GM12878 (cell line): Measurements from ENCODE around the gene DUSP10. TPM values are rescaled to one million over a fixed set of nuclear protein-coding genes. Genes with fewer than 3 reads are reported as not detected.
A peak's percentile ranks its signal among the peaks of the same experiment; 100 is the strongest.

Source experiments
- ATAC-seq: fragments of 200-7000 bp; cut with Tn5 transposase; 3 replicates; pipeline ENCODE4 v1.9.1; 2020; ENCODE audit warnings: mild to moderate bottlenecking, moderate library complexity
- BruUV-seq: library from RNA; stranded (reverse); fragments of 400-500 nt; replicated peaks from 2 replicates; lab custom pipeline; 2021; lab: Mats Ljungman, UMichigan
- CTCF ChIA-PET: fragments of 300-600 bp; sonication (Branson Sonifier 250); formaldehyde crosslinking; extraction: SDS; loops from one replicate; lab custom pipeline; 2021; ENCODE audit warnings: inconsistent platforms; lab: Yijun Ruan, JAX
- POLR2A ChIA-PET: fragments of 350-600 bp; formaldehyde crosslinking; extraction: SDS; loops from one replicate; lab custom pipeline; 2021; ENCODE audit warnings: inconsistent platforms; lab: Charles Lee
- RAD21 ChIA-PET: fragments of 300-600 bp; sonication (Branson Sonifier 250); formaldehyde crosslinking; loops from one replicate; lab custom pipeline; 2023; ENCODE audit warnings: antibody characterized with exemption; ENCODE audit not compliant: unreplicated experiment; lab: Charles Lee
- SMC1A ChIA-PET: fragments of 300-600 bp; sonication (Branson Sonifier 250); formaldehyde crosslinking; loops from one replicate; lab custom pipeline; 2023; ENCODE audit not compliant: unreplicated experiment, uncharacterized antibody; lab: Charles Lee
- DNase-seq: peaks from one replicate; pipeline ENCODE4 v3.0.0-alpha.2; 2011; ENCODE audit warnings: low read depth, low spot score
- FAIRE-seq: peaks from 3 replicates; lab custom pipeline; 2011; peaks lifted over from hg19 to GRCh38; lab: Jason Lieb, UNC
- H2AFZ ChIP-seq: 2 replicates; pipeline ENCODE4 v1.6.0; 2011; ENCODE audit warnings: low read depth, low read length, control low read depth; ENCODE audit not compliant: control insufficient read depth
- H3K27ac ChIP-seq: 2 replicates; pipeline ENCODE4 v1.5.1; 2011; ENCODE audit warnings: control low read depth; ENCODE audit not compliant: control insufficient read depth, insufficient read depth
- H3K27me3 ChIP-seq, 2 experiments: replicated peaks in 1 of 2; 2 replicates each; pipeline versions ENCODE4 v1.6.0 to v1.6.1; 2011; ENCODE audit warnings: low read length in 1 of 2; ENCODE audit not compliant: control insufficient read depth in 2 of 2, insufficient read depth in 2 of 2
- H3K36me3 ChIP-seq, 2 experiments: 2 replicates each; pipeline ENCODE4 v1.5.1; 2011; ENCODE audit warnings: low read length in 1 of 2; ENCODE audit not compliant: control insufficient read depth in 2 of 2, insufficient read depth in 2 of 2
- H3K4me1 ChIP-seq: 2 replicates; pipeline ENCODE4 v1.6.1; 2011; ENCODE audit warnings: mild to moderate bottlenecking, low read length, moderate library complexity, mixed read lengths; ENCODE audit not compliant: control insufficient read depth, insufficient read depth
- H3K4me2 ChIP-seq: 2 replicates; pipeline ENCODE4 v1.6.0; 2011; ENCODE audit warnings: control low read depth; ENCODE audit not compliant: control insufficient read depth, insufficient read depth
- H3K4me3 ChIP-seq: fragments of 200-600 bp; sonication (generic); 2 replicates; pipeline ENCODE4 v1.5.1; 2016
- H3K79me2 ChIP-seq: 2 replicates; pipeline ENCODE4 v1.6.0; 2011; ENCODE audit warnings: low read length; ENCODE audit not compliant: control insufficient read depth, insufficient read depth
- H3K9ac ChIP-seq: 2 replicates; pipeline ENCODE4 v1.8.0; 2011; ENCODE audit warnings: low read length, control low read depth, mixed read lengths; ENCODE audit not compliant: control insufficient read depth, insufficient read depth
- H3K9me3 ChIP-seq: replicated peaks from 3 replicates; pipeline ENCODE4 v1.5.1; 2011; ENCODE audit warnings: mild to moderate bottlenecking, low read length; ENCODE audit not compliant: control insufficient read depth, insufficient read depth
- H4K20me1 ChIP-seq: 2 replicates; pipeline ENCODE4 v1.6.0; 2011; ENCODE audit not compliant: control insufficient read depth, insufficient read depth
- BACH1 ChIP-seq: fragments of 450-650 bp; IDR thresholded peaks from 2 replicates; pipeline ENCODE4 v1.6.1; 2017; ENCODE audit warnings: mild to moderate bottlenecking, borderline replicate concordance
- FOXK2 ChIP-seq: fragments of 450-650 bp; IDR thresholded peaks from 2 replicates; pipeline ENCODE4 v1.6.1; 2017; ENCODE audit warnings: mild to moderate bottlenecking, moderate library complexity
- MTA2 ChIP-seq: fragments of 450-650 bp; IDR thresholded peaks from 2 replicates; pipeline ENCODE4 v1.6.1; 2016; ENCODE audit warnings: low read depth, mild to moderate bottlenecking, moderate library complexity
- WGBS: methylation state at CpG from one replicate; pipeline ENCODE4 v1.1.6; 2016; ENCODE audit warnings: low lambda C conversion rate; ENCODE audit not compliant: insufficient replicate concordance, insufficient coverage; ENCODE audit errors: missing lambda C conversion rate; 5-methylcytosine and 5-hydroxymethylcytosine counted together
- in situ Hi-C: fragments of 300-500 bp; cut with MboI; formaldehyde crosslinking; loops from 9 replicates; pipeline ENCODE4 v1.14.3; 2018; ENCODE audit warnings: mixed read lengths
- intact Hi-C: fragments of 100-400 bp; cut with micrococcal nuclease; formaldehyde crosslinking; loops from one replicate; pipeline ENCODE4 v1.14.2; 2022; ENCODE audit not compliant: unreplicated experiment
- polyA plus RNA-seq, 11 experiments: library from polyadenylated mRNA; depleted of rRNA in 4 of 11; unstranded in 6 of 11; stranded (reverse) in 5 of 11; fragments of >200 nt; fragmentation: Nextera tagmentation in 4 of 11; fragmentation: Illumina TruSeq in 1 of 11; extraction: Ambion mirVana in 4 of 11; extraction: Trizol in 1 of 11; gene quantifications; 1 replicate in 1 of 11; 2 replicates in 10 of 11; pipeline versions ENCODE4 v1.2.1 to v1.2.3, GENCODE V29; 2011 to 2016; ENCODE audit warnings: inconsistent platforms in 2 of 11, missing spikeins in 2 of 11, low read depth in 1 of 11
- total RNA-seq, 4 experiments: library from RNA; depleted of rRNA in 3 of 4; stranded (reverse); fragments of >200 nt in 3 of 4; fragmentation: Illumina TruSeq in 1 of 4; extraction: Trizol in 1 of 4; gene quantifications; 2 replicates each; pipeline versions ENCODE4 v1.2.1 to v1.2.3, GENCODE V29; 2013 to 2021
- TF ChIP-seq, protein P1 (sequence below): fragments of 450-650 bp; IDR thresholded peaks from 2 replicates; pipeline ENCODE4 v1.6.1; 2016; ENCODE audit warnings: mild to moderate bottlenecking
- TF ChIP-seq, protein P2 (sequence below): fragments of 450-650 bp; IDR thresholded peaks from 2 replicates; pipeline ENCODE4 v1.6.1; 2016; ENCODE audit warnings: mild to moderate bottlenecking, moderate library complexity, borderline replicate concordance
- TF ChIP-seq, protein P3 (sequence below): fragments of 450-650 bp; IDR thresholded peaks from 2 replicates; pipeline ENCODE4 v1.6.1; 2017; ENCODE audit warnings: low read depth, mild to moderate bottlenecking, moderate library complexity

Gene DUSP10
- total and polyA plus RNA-seq, 10 of the 15 experiments (the other 5 are each of a cell fraction or from before 2014, with no cell fraction given), result 20.3 to 38.4 (median 27.8) TPM

DNA sequence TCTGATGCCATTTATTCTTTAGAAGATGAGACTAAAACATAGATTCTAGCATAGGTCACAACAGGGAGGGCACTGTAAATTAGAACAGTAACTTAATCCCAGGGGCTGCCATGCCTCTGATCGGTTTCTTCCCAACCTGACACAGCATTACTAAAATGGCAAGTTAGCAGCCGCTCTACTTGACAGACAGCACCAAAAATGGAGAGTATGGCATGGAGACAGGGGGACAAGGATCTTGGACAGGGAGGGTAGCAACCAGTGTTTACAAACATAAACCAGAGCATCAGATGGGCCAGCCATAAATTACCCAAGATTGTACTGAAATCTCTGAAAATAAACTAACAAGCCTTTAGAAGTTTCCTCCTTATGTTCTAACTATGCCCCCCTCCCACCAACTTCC is 5.9 kb downstream of the DUSP10 start:
- Histone ChIP-seq H3K4me2 (peak overlapping the region; percentile 67), H4K20me1 (no peaks in the 10 kb centered on the region), H3K9me3 (no peaks in the 10 kb centered on the region), H3K4me1 (peaks cover 11% of the 10 kb centered on the region), H3K36me3 (peaks cover 2 to 5% of the 10 kb centered on the region in 2 experiments), H3K9ac (peak overlapping the region; percentile 42; the same call in 1 of the 2 replicates), H3K4me3 (peak overlapping the region; percentile 90), H3K27me3 (no peaks in the 10 kb centered on the region), H3K27ac (peak overlapping the region; percentile 29; the same call in 1 of the 2 replicates), H2AFZ (no peak overlapping the region), H3K79me2 (peaks cover 98% of the 10 kb centered on the region)
- CTCF ChIA-PET, result interaction anchor here (0.9 to 3.0 kb wide), 5 partner anchors 13 to 274 kb away, joined by 3 to 17 read pairs (median 4); no protein-coding TSS in a partner anchor
- WGBS, result 89% methylated on average over 2 of the region's 2 CpGs
- no peak for DNase-seq
- BruUV-seq, result TSS peak; percentile 2
- ATAC-seq, result no peak
- SMC1A ChIA-PET, result interaction anchor here (0.7 to 18.3 kb wide), 13 partner anchors 5 to 192 kb away, joined by 3 to 199 read pairs (median 3); partner anchors contain the start of gene DUSP10
- FAIRE-seq, result no peak
- intact Hi-C loops (loop anchor here (2.0 kb wide), 2 partner anchors 257 to 431 kb away; no protein-coding TSS in a partner anchor), in situ Hi-C loops (loop anchor here (10.0 kb wide), 1 partner anchor 719 kb away; no protein-coding TSS in a partner anchor)
- POLR2A ChIA-PET, result interaction anchor here (0.9 to 14.6 kb wide), 4 partner anchors 8 to 25 kb away, joined by 3 to 194 read pairs (median 3); no protein-coding TSS in a partner anchor
- RAD21 ChIA-PET, result interaction anchor here (1.1 to 4.8 kb wide), 5 partner anchors 13 to 92 kb away, joined by 4 to 78 read pairs (median 5); no protein-coding TSS in a partner anchor
- no peak for TF ChIP-seq FOXK2
- TF ChIP-seq, protein P1, sequence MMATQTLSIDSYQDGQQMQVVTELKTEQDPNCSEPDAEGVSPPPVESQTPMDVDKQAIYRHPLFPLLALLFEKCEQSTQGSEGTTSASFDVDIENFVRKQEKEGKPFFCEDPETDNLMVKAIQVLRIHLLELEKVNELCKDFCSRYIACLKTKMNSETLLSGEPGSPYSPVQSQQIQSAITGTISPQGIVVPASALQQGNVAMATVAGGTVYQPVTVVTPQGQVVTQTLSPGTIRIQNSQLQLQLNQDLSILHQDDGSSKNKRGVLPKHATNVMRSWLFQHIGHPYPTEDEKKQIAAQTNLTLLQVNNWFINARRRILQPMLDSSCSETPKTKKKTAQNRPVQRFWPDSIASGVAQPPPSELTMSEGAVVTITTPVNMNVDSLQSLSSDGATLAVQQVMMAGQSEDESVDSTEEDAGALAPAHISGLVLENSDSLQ, result peak; percentile 57; the same call in 1 of the 2 replicates

DNA sequence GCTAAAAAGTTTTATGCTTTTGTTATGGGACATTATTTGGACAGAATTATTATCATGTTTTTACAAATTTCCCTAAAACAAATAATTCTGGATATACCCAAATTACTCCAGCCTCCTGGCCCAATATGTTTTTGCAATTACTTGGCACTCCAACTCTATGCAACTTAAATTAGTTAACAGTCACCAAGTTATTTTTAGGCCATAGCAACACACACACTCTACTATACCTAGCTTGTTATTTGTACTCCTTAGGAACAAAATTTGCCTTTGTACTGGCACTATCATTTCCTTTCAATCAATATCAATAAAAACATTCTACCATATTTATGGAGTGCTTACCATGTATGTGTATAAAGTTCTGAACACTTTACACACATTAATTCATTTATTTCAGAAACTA is 7.7 kb downstream of the DUSP10 start:
- peaks cover 98% of the 10 kb centered on the region for H3K79me2 ChIP-seq
- H3K27ac ChIP-seq, result peak overlapping the region; percentile 1; the same call in 1 of the 2 replicates
- no peaks in the 10 kb centered on the region for H3K9me3 ChIP-seq
- intact Hi-C loops (no loop called here), in situ Hi-C loops (loop anchor here (10.0 kb wide), 1 partner anchor 721 kb away; no protein-coding TSS in a partner anchor)
- SMC1A ChIA-PET, result interaction anchor here (0.6 to 18.3 kb wide), 25 partner anchors 7 to 190 kb away, joined by 3 to 199 read pairs (median 4); partner anchors contain the start of gene DUSP10
- RAD21 ChIA-PET, result interaction anchor here (0.9 to 4.8 kb wide), 15 partner anchors 9 to 721 kb away, joined by 3 to 78 read pairs (median 6); no protein-coding TSS in a partner anchor
- BruUV-seq, result no TSS peak
- TF ChIP-seq, protein P2, sequence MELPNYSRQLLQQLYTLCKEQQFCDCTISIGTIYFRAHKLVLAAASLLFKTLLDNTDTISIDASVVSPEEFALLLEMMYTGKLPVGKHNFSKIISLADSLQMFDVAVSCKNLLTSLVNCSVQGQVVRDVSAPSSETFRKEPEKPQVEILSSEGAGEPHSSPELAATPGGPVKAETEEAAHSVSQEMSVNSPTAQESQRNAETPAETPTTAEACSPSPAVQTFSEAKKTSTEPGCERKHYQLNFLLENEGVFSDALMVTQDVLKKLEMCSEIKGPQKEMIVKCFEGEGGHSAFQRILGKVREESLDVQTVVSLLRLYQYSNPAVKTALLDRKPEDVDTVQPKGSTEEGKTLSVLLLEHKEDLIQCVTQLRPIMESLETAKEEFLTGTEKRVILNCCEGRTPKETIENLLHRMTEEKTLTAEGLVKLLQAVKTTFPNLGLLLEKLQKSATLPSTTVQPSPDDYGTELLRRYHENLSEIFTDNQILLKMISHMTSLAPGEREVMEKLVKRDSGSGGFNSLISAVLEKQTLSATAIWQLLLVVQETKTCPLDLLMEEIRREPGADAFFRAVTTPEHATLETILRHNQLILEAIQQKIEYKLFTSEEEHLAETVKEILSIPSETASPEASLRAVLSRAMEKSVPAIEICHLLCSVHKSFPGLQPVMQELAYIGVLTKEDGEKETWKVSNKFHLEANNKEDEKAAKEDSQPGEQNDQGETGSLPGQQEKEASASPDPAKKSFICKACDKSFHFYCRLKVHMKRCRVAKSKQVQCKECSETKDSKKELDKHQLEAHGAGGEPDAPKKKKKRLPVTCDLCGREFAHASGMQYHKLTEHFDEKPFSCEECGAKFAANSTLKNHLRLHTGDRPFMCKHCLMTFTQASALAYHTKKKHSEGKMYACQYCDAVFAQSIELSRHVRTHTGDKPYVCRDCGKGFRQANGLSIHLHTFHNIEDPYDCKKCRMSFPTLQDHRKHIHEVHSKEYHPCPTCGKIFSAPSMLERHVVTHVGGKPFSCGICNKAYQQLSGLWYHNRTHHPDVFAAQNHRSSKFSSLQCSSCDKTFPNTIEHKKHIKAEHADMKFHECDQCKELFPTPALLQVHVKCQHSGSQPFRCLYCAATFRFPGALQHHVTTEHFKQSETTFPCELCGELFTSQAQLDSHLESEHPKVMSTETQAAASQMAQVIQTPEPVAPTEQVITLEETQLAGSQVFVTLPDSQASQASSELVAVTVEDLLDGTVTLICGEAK, result peak; percentile 29; the same call in 1 of the 2 replicates
- 0 out of 2 replicates have a peak, but pooled peaks have one; percentile 20 for TF ChIP-seq MTA2
- TF ChIP-seq, protein P3, sequence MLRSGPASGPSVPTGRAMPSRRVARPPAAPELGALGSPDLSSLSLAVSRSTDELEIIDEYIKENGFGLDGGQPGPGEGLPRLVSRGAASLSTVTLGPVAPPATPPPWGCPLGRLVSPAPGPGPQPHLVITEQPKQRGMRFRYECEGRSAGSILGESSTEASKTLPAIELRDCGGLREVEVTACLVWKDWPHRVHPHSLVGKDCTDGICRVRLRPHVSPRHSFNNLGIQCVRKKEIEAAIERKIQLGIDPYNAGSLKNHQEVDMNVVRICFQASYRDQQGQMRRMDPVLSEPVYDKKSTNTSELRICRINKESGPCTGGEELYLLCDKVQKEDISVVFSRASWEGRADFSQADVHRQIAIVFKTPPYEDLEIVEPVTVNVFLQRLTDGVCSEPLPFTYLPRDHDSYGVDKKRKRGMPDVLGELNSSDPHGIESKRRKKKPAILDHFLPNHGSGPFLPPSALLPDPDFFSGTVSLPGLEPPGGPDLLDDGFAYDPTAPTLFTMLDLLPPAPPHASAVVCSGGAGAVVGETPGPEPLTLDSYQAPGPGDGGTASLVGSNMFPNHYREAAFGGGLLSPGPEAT, result 0 out of 2 replicates have a peak, but pooled peaks have one; percentile 12
- no peak for TF ChIP-seq BACH1
- CTCF ChIA-PET, result interaction anchor here (1.1 to 3.0 kb wide), 7 partner anchors 9 to 437 kb away, joined by 3 to 17 read pairs (median 5); no protein-coding TSS in a partner anchor
- peaks cover 7% of the 10 kb centered on the region for H3K4me1 ChIP-seq
- no peak for FAIRE-seq
- DNase-seq, result no peak
- no peaks in the 10 kb centered on the region for H4K20me1 ChIP-seq
- no peak overlapping the region for H3K9ac ChIP-seq
- no peak overlapping the region for H2AFZ ChIP-seq
- POLR2A ChIA-PET, result interaction anchor here (1.1 to 14.6 kb wide), 7 partner anchors 7 to 90 kb away, joined by 3 to 194 read pairs (median 5); partner anchors contain the start of gene DUSP10
- peak overlapping the region; percentile 59 for H3K4me3 ChIP-seq
- peaks cover 2 to 6% of the 10 kb centered on the region in 2 experiments for H3K36me3 ChIP-seq
- no peaks in the 10 kb centered on the region for H3K27me3 ChIP-seq
- no peak for ATAC-seq
- peak overlapping the region; percentile 33; the same call in 1 of the 2 replicates for H3K4me2 ChIP-seq
